H1 (cell line): Measurements from ENCODE around the gene WRAP73. TPM values are rescaled to one million over a fixed set of nuclear protein-coding genes. Genes with fewer than 3 reads are reported as not detected.

ENCODE experiments used
- CTCF ChIA-PET: fragments of 300-600 bp; sonication (Branson Sonifier 250); formaldehyde crosslinking; loops from one replicate; lab custom pipeline; 2021; ENCODE audit not compliant: partially characterized antibody; lab: Charles Lee
- POLR2A ChIA-PET: fragments of 300-600 bp; sonication (Branson Sonifier 250); formaldehyde crosslinking; loops from one replicate; lab custom pipeline; 2021; ENCODE audit warnings: inconsistent platforms; ENCODE audit not compliant: partially characterized antibody; lab: Charles Lee
- DNase-seq, 2 experiments: peaks; one replicate each; pipeline versions ENCODE4 v3.0.0 to v3.0.0-alpha.2; 2010 to 2022; ENCODE audit warnings: low spot score in 2 of 2, low read depth in 1 of 2, mixed read lengths in 1 of 2
- FAIRE-seq: peaks from 2 replicates; lab custom pipeline; 2011; peaks lifted over from hg19 to GRCh38; lab: Jason Lieb, UNC
- H2AFZ ChIP-seq: 2 replicates; pipeline ENCODE4 v1.8.1; 2012; ENCODE audit warnings: low read length, inconsistent platforms
- H2AK5ac ChIP-seq: 2 replicates; pipeline ENCODE4 v1.6.1; 2013; ENCODE audit warnings: low read depth, low read length
- H2BK120ac ChIP-seq: replicated peaks from 2 replicates; pipeline ENCODE3; 2013; ENCODE audit warnings: low read depth, low read length, inconsistent platforms
- H2BK12ac ChIP-seq: 2 replicates; pipeline ENCODE4 v1.6.1; 2013; ENCODE audit warnings: low read depth, low read length
- H2BK15ac ChIP-seq: 2 replicates; pipeline ENCODE4 v1.6.1; 2013; ENCODE audit warnings: low read length
- H2BK20ac ChIP-seq: 2 replicates; pipeline ENCODE4 v1.6.1; 2013; ENCODE audit warnings: low read length
- H2BK5ac ChIP-seq: 2 replicates; pipeline ENCODE4 v1.6.1; 2013; ENCODE audit warnings: low read depth, low read length
- H3K14ac ChIP-seq: 2 replicates; pipeline ENCODE4 v1.6.1; 2013; ENCODE audit warnings: inconsistent platforms; ENCODE audit not compliant: insufficient read length
- H3K18ac ChIP-seq: 2 replicates; pipeline ENCODE4 v1.6.1; 2013; ENCODE audit warnings: low read length; ENCODE audit errors: extremely low read depth
- H3K23ac ChIP-seq: 2 replicates; pipeline ENCODE4 v1.6.1; 2013; ENCODE audit warnings: inconsistent platforms; ENCODE audit not compliant: insufficient read length
- H3K23me2 ChIP-seq: 2 replicates; pipeline ENCODE4 v1.6.1; 2013; ENCODE audit warnings: low read depth, low read length
- H3K27ac ChIP-seq: 2 replicates; pipeline ENCODE4 v1.6.1; 2011; ENCODE audit warnings: low read depth, low read length, inconsistent platforms
- H3K27me3 ChIP-seq, 4 experiments: replicated peaks in 1 of 4; 1 replicate in 1 of 4; 2 replicates in 3 of 4; pipeline versions ENCODE4 v1.6.1 to v1.8.1; 2011 to 2013; ENCODE audit warnings: low read length in 3 of 4, mild to moderate bottlenecking in 3 of 4, inconsistent platforms in 2 of 4, mixed read lengths in 2 of 4, moderate library complexity in 1 of 4; ENCODE audit not compliant: control insufficient read depth in 3 of 4, insufficient read depth in 3 of 4; ENCODE audit errors: extremely low read depth in 1 of 4
- H3K36me3 ChIP-seq, 4 experiments: 2 replicates each; pipeline versions ENCODE4 v1.6.1 to v1.8.1; 2011 to 2013; ENCODE audit warnings: mild to moderate bottlenecking in 4 of 4, low read length in 3 of 4, moderate library complexity in 2 of 4, control low read depth in 1 of 4, inconsistent platforms in 1 of 4; ENCODE audit not compliant: insufficient read depth in 4 of 4, control insufficient read depth in 2 of 4
- H3K4ac ChIP-seq: replicated peaks from 2 replicates; pipeline ENCODE3; 2013; ENCODE audit warnings: low read length, low read depth, mixed read lengths, inconsistent platforms; ENCODE audit not compliant: insufficient read length
- H3K4me1 ChIP-seq, 4 experiments: replicated peaks in 1 of 4; 1 replicate in 1 of 4; 2 replicates in 3 of 4; pipeline versions ENCODE4 v1.6.1 to v1.8.1; 2011 to 2013; ENCODE audit warnings: low read length in 3 of 4, inconsistent platforms in 2 of 4, mixed read lengths in 1 of 4; ENCODE audit not compliant: insufficient read depth in 4 of 4, control insufficient read depth in 3 of 4
- H3K4me2 ChIP-seq, 2 experiments: 2 replicates each; pipeline versions ENCODE4 v1.6.1 to v1.8.1; 2011 to 2013; ENCODE audit warnings: low read depth in 2 of 2, low read length in 2 of 2, control low read depth in 1 of 2, inconsistent platforms in 1 of 2, mild to moderate bottlenecking in 1 of 2; ENCODE audit not compliant: insufficient read depth in 1 of 2
- H3K4me3 ChIP-seq, 4 experiments: fragments of 200-600, 300-600 bp in 1 of 4; sonication (generic), shearing (Covaris generic), sonication (Bioruptor Twin) in 1 of 4; 2 replicates each; pipeline versions ENCODE4 v1.5.1 to v1.8.1; 2011 to 2016; ENCODE audit warnings: low read length in 4 of 4, low read depth in 3 of 4, control low read depth in 2 of 4, inconsistent platforms in 2 of 4, mild to moderate bottlenecking in 2 of 4, mixed read lengths in 1 of 4, moderate library complexity in 1 of 4; ENCODE audit not compliant: insufficient read depth in 2 of 4; ENCODE audit errors: extremely low read depth in 1 of 4
- H3K56ac ChIP-seq: replicated peaks from 2 replicates; pipeline ENCODE3; 2013; ENCODE audit warnings: low read depth, mild to moderate bottlenecking, mixed read lengths, low read length, inconsistent platforms; ENCODE audit not compliant: insufficient read length
- H3K79me1 ChIP-seq: 2 replicates; pipeline ENCODE4 v1.6.1; 2013; ENCODE audit warnings: low read depth, low read length, control low read depth
- H3K79me2 ChIP-seq, 2 experiments: 2 replicates each; pipeline versions ENCODE4 v1.6.1 to v1.8.1; 2012 to 2013; ENCODE audit warnings: low read length in 2 of 2, mild to moderate bottlenecking in 2 of 2, inconsistent platforms in 1 of 2; ENCODE audit not compliant: insufficient read depth in 2 of 2, control insufficient read depth in 1 of 2
- H3K9ac ChIP-seq, 4 experiments: replicated peaks in 1 of 4; 1 replicate in 1 of 4; 2 replicates in 3 of 4; pipeline versions ENCODE4 v1.6.1 to v1.8.1; 2011 to 2013; ENCODE audit warnings: low read depth in 3 of 4, low read length in 3 of 4, control low read depth in 2 of 4, mild to moderate bottlenecking in 2 of 4, moderate library complexity in 2 of 4, inconsistent platforms in 1 of 4; ENCODE audit errors: extremely low read depth in 1 of 4
- H3K9me3 ChIP-seq, 2 experiments: 2 replicates each; pipeline versions ENCODE4 v1.6.1 to v1.8.1; 2012 to 2013; ENCODE audit warnings: mild to moderate bottlenecking in 2 of 2, moderate library complexity in 2 of 2, control low read depth in 1 of 2, inconsistent platforms in 1 of 2, low read depth in 1 of 2, low read length in 1 of 2, mixed read lengths in 1 of 2; ENCODE audit not compliant: insufficient read depth in 2 of 2
- H4K20me1 ChIP-seq, 2 experiments: replicated peaks in 1 of 2; 2 replicates each; pipeline versions ENCODE3 to v1.8.1; 2011 to 2013; ENCODE audit warnings: inconsistent platforms in 2 of 2, low read length in 2 of 2, mild to moderate bottlenecking in 1 of 2; ENCODE audit not compliant: insufficient read depth in 2 of 2, control insufficient read depth in 1 of 2
- H4K5ac ChIP-seq: 2 replicates; pipeline ENCODE4 v1.6.1; 2013; ENCODE audit warnings: low read length, low read depth, mixed read lengths, inconsistent platforms; ENCODE audit not compliant: insufficient read length
- H4K8ac ChIP-seq: 2 replicates; pipeline ENCODE4 v1.8.0; 2013; ENCODE audit warnings: mild to moderate bottlenecking, moderate library complexity, low read length, inconsistent platforms; ENCODE audit not compliant: insufficient read depth; ENCODE audit errors: extremely low read depth
- H4K91ac ChIP-seq: replicated peaks from 2 replicates; pipeline ENCODE3; 2013; ENCODE audit warnings: low read length, mixed read lengths, inconsistent platforms; ENCODE audit not compliant: insufficient read length
- CTCF ChIP-seq, 3 experiments: IDR thresholded peaks; 1 replicate in 2 of 3; 2 replicates in 1 of 3; pipeline versions ENCODE4 v1.5.1 to v1.6.1; 2011; ENCODE audit warnings: low read length in 3 of 3, mild to moderate bottlenecking in 3 of 3, inconsistent platforms in 2 of 3, low read depth in 1 of 3, moderate library complexity in 1 of 3; ENCODE audit not compliant: insufficient read depth in 1 of 3; ENCODE audit errors: control extremely low read depth in 1 of 3
- KDM4A ChIP-seq: IDR thresholded peaks from one replicate; pipeline ENCODE4 v1.7.1; 2012; ENCODE audit warnings: low read depth, mild to moderate bottlenecking, moderate library complexity, low read length, inconsistent platforms; ENCODE audit not compliant: severe bottlenecking
- RAD21 ChIP-seq, 2 experiments: IDR thresholded peaks in 1 of 2; conservative IDR thresholded peaks in 1 of 2; 2 replicates each; pipeline ENCODE4 v1.6.1; 2011; ENCODE audit warnings: low read depth in 2 of 2, low read length in 2 of 2, improper control_type of control experiment in 1 of 2, inconsistent platforms in 1 of 2, mild to moderate bottlenecking in 1 of 2, moderate library complexity in 1 of 2
- SP1 ChIP-seq: IDR thresholded peaks from 2 replicates; pipeline ENCODE4 v1.6.1; 2011; ENCODE audit warnings: low read depth, low read length
- WGBS, 2 experiments: shearing (Covaris generic) in 1 of 2; methylation state at CpG; one replicate each; pipeline versions ENCODE4 v1.1.6 to v1.1.7; 2013 to 2015; ENCODE audit warnings: low lambda C conversion rate in 2 of 2, mixed read lengths in 2 of 2, inconsistent platforms in 1 of 2, low coverage in 1 of 2, missing lambda C conversion rate in 1 of 2; ENCODE audit not compliant: insufficient replicate concordance in 2 of 2, insufficient coverage in 1 of 2, insufficient read length in 1 of 2; ENCODE audit errors: extremely low coverage in 1 of 2, missing lambda C conversion rate in 1 of 2; 5-methylcytosine and 5-hydroxymethylcytosine counted together
- polyA plus RNA-seq, 7 experiments: library from polyadenylated mRNA; depleted of rRNA in 3 of 7; stranded (reverse) in 5 of 7; unstranded in 2 of 7; fragments of >200 nt in 5 of 7; fragments of 200-250 nt in 2 of 7; gene quantifications; 1 replicate in 5 of 7; 2 replicates in 1 of 7; 4 replicates in 1 of 7; pipeline versions ENCODE4 v1.2.1 to v1.2.3, GENCODE V29; 2011 to 2013; ENCODE audit warnings: missing spikeins in 2 of 7, mixed read lengths in 2 of 7
- total RNA-seq: library from RNA; stranded (reverse); fragmentation: NEBNext Ultra II Directional; extraction: Animal tissue kit (Norgen Biotek cat#: 25700); gene quantifications from 2 replicates; pipeline ENCODE4 v1.2.1, GENCODE V29; 2021

Gene WRAP73
- total and polyA plus RNA-seq, 2 of the 8 experiments (the other 6 are each of a cell fraction or from before 2014, with no cell fraction given), result 30.3 to 50.7 TPM

- no peak overlapping the region for H3K56ac ChIP-seq
- no peak overlapping the region for H2BK120ac ChIP-seq
- H2BK12ac ChIP-seq, result 0 out of 2 replicates have a peak overlapping the region, but pooled peaks have one; percentile 39
- H2AK5ac ChIP-seq, result 0 out of 2 replicates have a peak overlapping the region, but pooled peaks have one; percentile 53
- H3K23ac ChIP-seq, result no peak overlapping the region
- no peaks in the 10 kb centered on the region; a peak in 1 of 4 replicates for H3K9me3 ChIP-seq
- CTCF ChIA-PET, result interaction anchor here (0.5 to 9.7 kb wide), 40 partner anchors 9 to 1742 kb away, joined by 3 to 132 read pairs (median 4); partner anchors contain the start of genes MEGF6 and TPRG1L
- no peak overlapping the region for H4K91ac ChIP-seq
- no peak overlapping the region for H3K4me2 ChIP-seq
- no peak overlapping the region for H2BK15ac ChIP-seq
- 0 out of 2 replicates have a peak, but pooled peaks cover 2% of the 10 kb centered on the region for H3K79me1 ChIP-seq
- H2BK20ac ChIP-seq, result no peak overlapping the region
- H3K79me2 ChIP-seq, result no peaks in the 10 kb centered on the region
- POLR2A ChIA-PET, result no interaction called here
- H3K4me3 ChIP-seq, result no peak overlapping the region
- peaks cover 0 to 13% (median 6%) of the 10 kb centered on the region in 4 experiments; a peak in 5 of 7 replicates for H3K4me1 ChIP-seq
- H2BK5ac ChIP-seq, result no peak overlapping the region
- no peaks in the 10 kb centered on the region for H3K36me3 ChIP-seq
- no peak overlapping the region for H4K8ac ChIP-seq
- H3K27ac ChIP-seq, result no peak overlapping the region
- H4K20me1 ChIP-seq, result peaks cover 0 to under 1% of the 10 kb centered on the region in 2 experiments
- no peak overlapping the region for H3K4ac ChIP-seq
- no peak overlapping the region for H3K18ac ChIP-seq
- TF ChIP-seq KDM4A (no peak), CTCF (IDR thresholded peaks at IDR 0.05; ENCODE audit: control extremely low read depth in 1 of 3, insufficient read depth in 1 of 3, low read depth in 1 of 3, low read length in 3 of 3) (peak in 2 of 3 experiments; percentile 21 to 71; a peak in 3 of 4 replicates), RAD21 (IDR thresholded peaks at IDR 0.05 in 1 of 2, conservative IDR thresholded peaks at IDR 0.05 in 1 of 2; ENCODE audit: low read depth in 2 of 2, low read length in 2 of 2) (peak; percentile 14 to 30; a peak in 2 of 4 replicates), SP1 (no peak)
- no peaks in the 10 kb centered on the region for H3K23me2 ChIP-seq
- DNase-seq (peak in 1 of 2 experiments; percentile 79), FAIRE-seq (no peak)
- H3K9ac ChIP-seq, result no peak overlapping the region
- WGBS, 2 experiments, result 84% methylated on average over 19 of the region's 33 CpGs; no CpG with 5 or more reads in 1 of the 2 experiments
- no peaks in the 10 kb centered on the region for H3K27me3 ChIP-seq
- no peak overlapping the region for H3K14ac ChIP-seq
- H4K5ac ChIP-seq, result no peak overlapping the region
- H2AFZ ChIP-seq, result no peak overlapping the region
Measured at GRCh38 chr1:3590951-3591865, 58.7 kb downstream of the WRAP73 start.
